ENCODE results near the gene ZNF727.
"Not testable (repeated sequence)": the region's sequence is repeated elsewhere in the genome, so short reads cannot be mapped to it uniquely, and the experiment has no call there.

The ZNF727 gene

DNA sequence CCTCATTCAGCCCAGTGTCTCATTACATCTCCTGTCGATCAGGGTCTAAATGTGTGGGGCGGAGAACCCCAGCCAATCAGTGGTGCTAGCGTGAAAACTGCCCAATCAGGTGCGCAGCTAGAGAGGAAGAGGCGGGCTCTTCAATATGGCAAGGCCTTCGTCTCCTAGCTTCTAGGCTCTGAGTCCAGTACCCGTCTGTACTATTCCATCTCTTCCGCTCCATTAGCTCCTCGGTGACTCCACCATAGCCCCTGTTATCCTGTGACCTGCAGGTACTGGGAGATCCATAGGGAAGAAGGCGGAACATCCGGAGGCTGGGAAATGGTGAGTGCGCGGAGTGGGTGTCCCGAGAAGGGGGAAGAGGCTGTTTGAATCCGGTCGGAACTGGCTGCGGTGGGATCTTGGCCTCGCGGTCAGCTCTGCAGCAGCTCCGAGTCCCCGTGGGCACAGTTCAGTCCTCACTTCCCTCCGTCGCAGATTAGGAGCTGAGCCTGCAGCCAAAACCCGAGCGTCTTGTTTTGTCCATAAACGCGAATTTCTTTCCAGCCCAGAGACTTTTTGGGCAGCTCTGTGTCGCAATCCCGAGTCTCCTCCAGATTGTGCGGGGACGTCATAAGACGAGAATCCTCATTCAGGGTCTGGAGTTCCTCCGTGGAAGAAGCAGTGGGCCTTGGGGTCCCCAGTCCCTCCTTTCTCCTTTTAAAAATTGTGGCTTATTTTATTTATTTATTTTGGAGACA is at the start of gene ZNF727:
Gene ZNF727 (plus strand): TSS at position 134 of the 740 bp plus-strand sequence. CDS start 188 bp downstream, at position 322.
- DNase-seq = peak; percentile 19 to 21

DNA sequence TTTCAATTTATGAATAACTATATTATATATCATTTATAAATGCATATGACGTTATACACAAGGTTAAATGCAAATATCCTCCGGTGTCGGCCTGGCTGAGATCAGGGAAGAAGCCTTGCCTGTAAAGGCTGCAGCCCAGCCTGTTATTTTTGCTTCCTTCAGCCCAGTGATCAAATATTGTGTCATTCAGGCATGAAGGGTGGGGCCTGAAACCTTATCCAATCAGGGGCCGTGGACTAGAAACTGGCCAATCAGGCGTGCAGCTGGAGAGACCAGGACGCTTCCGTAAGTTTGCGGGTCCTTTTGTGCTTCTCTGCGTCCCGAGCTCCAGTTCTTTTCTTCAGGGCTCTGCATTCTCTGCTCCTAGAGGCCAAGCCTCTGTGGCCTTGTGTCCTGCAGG is 46.7 kb upstream of the ZNF727 start, which contains the start of gene ZNF722:
Gene ZNF722 (plus strand): TSS at position 301 of the 400 bp plus-strand sequence. CDS start 113 bp downstream, outside the sequence.
- no peak for DNase-seq

DNA sequence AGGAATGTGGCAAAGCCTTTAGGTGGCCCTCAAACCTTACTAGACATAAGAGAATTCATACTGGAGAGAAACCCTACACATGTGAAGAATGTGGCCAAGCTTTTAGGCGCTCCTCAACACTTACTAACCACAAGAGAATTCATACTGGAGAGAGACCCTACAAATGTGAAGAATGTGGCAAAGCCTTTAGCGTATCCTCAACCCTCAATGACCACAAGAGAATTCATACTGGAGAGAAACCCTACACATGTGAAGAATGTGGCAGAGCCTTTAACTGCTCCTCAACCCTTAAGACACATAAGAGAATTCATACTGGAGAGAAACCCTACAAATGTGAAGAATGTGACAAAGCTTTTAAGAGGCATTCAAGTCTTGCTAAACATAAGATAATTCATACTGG is 29.7 kb upstream of the ZNF727 start:
- DNase-seq = not testable (repeated sequence)

DNA sequence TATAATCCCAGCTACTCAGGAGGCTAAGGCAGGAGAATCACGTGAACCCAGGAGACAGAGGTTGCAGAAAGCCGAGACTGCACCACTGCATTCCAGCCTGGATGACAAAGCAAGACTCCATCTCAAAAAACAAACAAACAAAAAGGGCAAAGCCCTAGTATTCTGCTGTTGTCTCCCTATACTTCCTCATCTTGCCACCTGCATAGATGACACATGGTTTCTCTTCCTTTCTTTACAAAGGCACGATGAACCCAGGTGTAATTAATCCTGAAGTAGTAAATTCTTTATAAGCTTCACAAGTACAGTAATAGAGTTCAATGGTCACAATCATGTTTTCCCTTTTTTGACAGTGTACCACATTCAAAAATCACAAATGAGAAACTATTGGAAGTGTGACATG is 9.8 kb upstream of the ZNF727 start:
- DNase-seq = no peak

DNA sequence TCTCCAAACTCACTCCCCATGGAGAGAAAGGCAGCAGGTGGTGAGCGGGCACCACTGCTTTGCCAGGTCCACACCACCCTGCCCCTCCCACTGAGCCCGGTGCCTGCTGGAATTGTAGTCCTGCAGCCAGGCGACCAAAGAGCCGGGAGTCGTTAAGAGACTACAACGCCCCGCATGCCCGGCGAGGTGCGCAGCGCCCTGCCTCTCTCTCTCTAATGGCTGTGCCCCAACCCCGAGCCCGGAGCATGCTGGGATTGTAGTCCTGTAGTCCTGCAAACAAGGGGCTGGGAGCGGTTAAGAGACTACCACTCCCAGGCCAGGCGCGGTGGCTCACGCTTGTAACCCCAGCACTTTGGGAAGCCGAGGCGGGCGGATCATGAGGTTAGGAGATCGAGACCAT is 8.1 kb upstream of the ZNF727 start:
- no peak for DNase-seq

DNA sequence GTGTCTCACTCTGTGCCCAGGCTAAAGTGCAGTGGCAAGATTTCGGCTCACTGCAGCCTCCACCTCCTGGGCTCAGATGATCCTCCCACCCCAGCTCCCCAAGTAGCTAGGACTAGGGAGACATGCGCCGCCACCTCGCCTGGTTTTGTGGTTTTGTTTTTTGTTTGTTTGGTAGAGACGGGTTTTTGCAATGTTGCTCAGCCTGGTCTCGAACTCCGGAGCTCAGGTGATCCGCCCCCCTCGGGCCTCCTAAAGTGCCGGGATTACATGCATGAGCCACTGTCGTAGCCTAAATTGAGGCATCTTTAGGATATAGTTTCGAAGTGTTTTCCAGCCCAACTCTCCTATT is 781 bp downstream of the ZNF727 start:
- no peak for DNase-seq

DNA sequence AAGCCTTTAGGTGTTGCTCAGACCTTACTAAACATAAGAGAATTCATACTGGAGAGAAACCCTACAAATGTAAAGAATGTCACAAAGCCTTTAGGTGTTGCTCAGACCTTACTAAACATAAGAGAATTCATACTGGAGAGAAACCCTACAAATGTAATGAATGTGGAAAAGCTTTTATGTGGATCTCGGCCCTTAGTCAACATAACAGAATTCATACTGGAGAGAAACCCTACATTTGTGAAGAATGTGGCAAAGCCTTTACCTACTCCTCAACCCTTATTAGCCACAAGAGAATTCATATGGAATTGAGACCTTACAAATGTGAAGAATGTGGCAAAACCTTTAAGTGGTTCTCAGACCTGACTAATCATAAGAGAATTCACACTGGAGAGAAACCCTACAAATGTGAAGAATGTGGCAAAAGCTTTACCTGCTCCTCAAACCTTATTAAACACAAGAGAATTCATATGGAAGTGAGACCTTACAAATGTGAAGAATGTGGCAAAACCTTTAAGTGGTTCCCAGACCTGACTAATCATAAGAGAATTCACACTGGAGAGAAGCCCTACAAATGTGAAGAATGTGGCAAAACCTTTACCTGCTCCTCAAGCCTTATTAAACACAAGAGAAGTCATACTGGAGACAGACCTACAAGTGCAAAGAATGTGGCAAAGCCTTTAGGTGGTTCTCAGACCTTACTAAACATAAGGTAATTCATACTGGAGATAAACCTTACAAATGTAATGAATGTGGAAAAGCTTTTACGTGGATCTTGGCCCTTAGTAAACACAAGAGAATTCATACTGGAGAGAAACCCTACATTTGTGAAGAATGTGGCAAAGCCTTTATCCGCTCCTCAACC is 32.8 kb downstream of the ZNF727 start:
- not testable (repeated sequence) for DNase-seq

DNA sequence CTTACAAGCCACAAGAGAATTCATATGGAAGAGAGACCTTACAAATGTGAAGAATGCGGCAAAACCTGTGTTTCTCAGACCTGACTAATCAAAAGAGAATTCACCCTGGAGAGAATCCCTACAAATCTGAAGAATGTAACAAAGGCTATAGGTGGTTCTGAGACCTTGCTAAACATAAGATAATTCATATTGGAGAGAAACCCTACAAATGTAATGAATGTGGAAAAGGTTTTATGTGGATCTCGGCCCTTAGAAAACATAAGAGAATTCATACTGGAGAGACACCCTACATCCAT is 33.4 kb downstream of the ZNF727 start:
- DNase-seq = no peak

DNA sequence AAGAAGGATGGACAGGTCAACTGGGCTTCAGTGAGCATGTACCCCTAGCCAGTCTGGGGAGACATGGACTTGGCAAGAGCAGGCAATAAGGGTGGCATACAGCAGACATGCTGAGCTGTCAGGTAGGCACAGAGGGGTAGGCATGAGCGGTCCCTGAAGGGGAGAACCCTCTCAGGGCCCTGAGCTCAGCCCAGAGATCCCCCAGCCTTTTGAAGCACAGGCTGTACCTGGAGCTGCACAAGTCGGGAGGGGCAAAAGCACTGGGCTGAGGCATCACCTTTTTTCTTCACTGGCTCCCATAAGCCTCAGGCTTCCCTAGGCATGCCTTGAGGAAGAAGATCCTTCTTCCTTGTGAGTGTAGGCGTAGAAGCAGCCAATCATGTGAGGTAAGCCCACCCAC is 42.3 kb downstream of the ZNF727 start:
- DNase-seq = no peak

DNA sequence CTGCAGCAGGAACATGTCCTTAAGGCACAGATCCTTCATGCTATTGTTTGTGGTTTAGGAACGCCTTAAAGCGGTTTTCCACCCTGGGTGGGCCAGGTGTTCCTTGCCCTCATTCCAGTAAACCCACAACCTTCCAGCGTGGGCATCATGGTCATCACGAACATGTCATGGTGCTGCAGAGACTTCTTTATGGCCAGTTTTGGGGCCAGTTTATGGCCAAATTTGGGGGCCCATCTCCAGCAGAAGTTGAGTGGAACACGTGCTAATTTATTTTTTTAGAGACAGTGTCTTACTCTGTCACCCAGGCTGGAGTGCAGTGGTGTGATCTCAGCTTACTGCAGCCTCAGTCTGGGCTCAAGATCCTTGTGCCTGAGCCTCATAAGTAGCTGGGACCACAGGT is 43.6 kb downstream of the ZNF727 start:
- DNase-seq = not testable (repeated sequence)

Measured in activated T-cell treated with anti-CD3 and anti-CD28 coated beads, Interleukin-2, amount 50 U/mL, for 48 hours (primary cell).